GM19324 (cell line): ENCODE results near the gene RABL2A.
A peak's percentile ranks its signal among the peaks of the same experiment; 100 is the strongest.
"Not testable (repeated sequence)": the region's sequence is repeated elsewhere in the genome, so short reads cannot be mapped to it uniquely, and the experiment has no call there.

Source experiments
- ATAC-seq: cut with Tn5 transposase; IDR thresholded peaks from one replicate; pipeline ENCODE4 v1.9.1; 2021; ENCODE audit warnings: mild to moderate bottlenecking, moderate library complexity; ENCODE audit not compliant: unreplicated experiment, low FRiP score

RABL2A gene

GRCh38 chr2:113626616-113627330 lies at the start of gene RABL2A:
TSS of gene RABL2A (plus strand) at chr2:113627266. CDS start at chr2:113628607, 1,341 bp downstream.
- ATAC-seq, result peak; percentile 97

- not testable (repeated sequence) for ATAC-seq
Measured at GRCh38 chr2:113578508-113578907, 48.6 kb upstream of the RABL2A start.

- ATAC-seq, result not testable (repeated sequence)
Measured at GRCh38 chr2:113582473-113582872, 44.6 kb upstream of the RABL2A start.

- not testable (repeated sequence) for ATAC-seq
Measured at GRCh38 chr2:113583521-113584225, 43.4 kb upstream of the RABL2A start.

GRCh38 chr2:113584311-113585092 lies 42.6 kb upstream of the RABL2A start:
- not testable (repeated sequence) for ATAC-seq

GRCh38 chr2:113587201-113587600 lies 39.9 kb upstream of the RABL2A start:
- not testable (repeated sequence) for ATAC-seq

GRCh38 chr2:113589591-113589990 lies 37.5 kb upstream of the RABL2A start:
- ATAC-seq, result not testable (repeated sequence)

GRCh38 chr2:113591926-113592325 lies 35.1 kb upstream of the RABL2A start:
- not testable (repeated sequence) for ATAC-seq

- ATAC-seq, result not testable (repeated sequence)
Measured at GRCh38 chr2:113593280-113593679, 33.8 kb upstream of the RABL2A start.

- not testable (repeated sequence) for ATAC-seq
Measured at GRCh38 chr2:113595725-113596124, 31.3 kb upstream of the RABL2A start.

GRCh38 chr2:113597164-113597563 lies 29.9 kb upstream of the RABL2A start:
- ATAC-seq, result not testable (repeated sequence)

GRCh38 chr2:113597572-113597971 lies 29.5 kb upstream of the RABL2A start:
- not testable (repeated sequence) for ATAC-seq

- not testable (repeated sequence) for ATAC-seq
Measured at GRCh38 chr2:113598180-113598579, 28.9 kb upstream of the RABL2A start.

- not testable (repeated sequence) for ATAC-seq
Measured at GRCh38 chr2:113598738-113599137, 28.3 kb upstream of the RABL2A start.

- ATAC-seq, result not testable (repeated sequence)
Measured at GRCh38 chr2:113599208-113599607, 27.9 kb upstream of the RABL2A start.

GRCh38 chr2:113602040-113602769 lies 24.9 kb upstream of the RABL2A start:
- ATAC-seq, result not testable (repeated sequence)

- peak; percentile 53 for ATAC-seq
Measured at GRCh38 chr2:113602869-113603466, 24.1 kb upstream of the RABL2A start.

GRCh38 chr2:113603467-113604084 lies 23.5 kb upstream of the RABL2A start:
- peak; percentile 100 for ATAC-seq

- ATAC-seq, result peak; percentile 31
Measured at GRCh38 chr2:113604085-113604477, 23.0 kb upstream of the RABL2A start.
